CD4-positive, alpha-beta T cell treated with Interleukin-10 for 1 hour (primary cell): ENCODE results near the gene DENND1A.

Source experiments
- DNase-seq: peaks from one replicate; pipeline ENCODE4 v3.0.0-alpha.2; 2020

DENND1A gene

GRCh38 chr9:123604861-123605260 lies 325.1 kb downstream of the DENND1A start:
- no peak for DNase-seq

DNA sequence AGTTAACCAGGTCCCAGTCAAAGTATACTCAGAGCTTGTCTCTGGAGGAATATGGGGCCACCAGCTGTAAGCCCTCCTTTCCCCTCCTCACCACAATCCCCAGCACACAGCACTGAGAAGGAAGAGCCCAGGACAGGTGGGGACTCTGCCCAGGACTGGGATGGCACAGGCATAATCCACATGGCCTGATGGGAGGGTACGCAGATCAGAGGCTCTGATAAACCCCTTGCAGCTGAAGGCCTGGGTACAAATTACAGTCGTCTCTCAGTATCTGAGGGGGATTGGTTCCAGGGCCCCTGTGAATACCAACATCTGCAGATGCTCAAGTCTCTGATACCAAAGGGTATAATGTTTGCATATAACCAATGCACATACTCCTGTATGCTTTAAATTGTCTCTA lies 328.1 kb downstream of the DENND1A start:
- no peak for DNase-seq

DNA sequence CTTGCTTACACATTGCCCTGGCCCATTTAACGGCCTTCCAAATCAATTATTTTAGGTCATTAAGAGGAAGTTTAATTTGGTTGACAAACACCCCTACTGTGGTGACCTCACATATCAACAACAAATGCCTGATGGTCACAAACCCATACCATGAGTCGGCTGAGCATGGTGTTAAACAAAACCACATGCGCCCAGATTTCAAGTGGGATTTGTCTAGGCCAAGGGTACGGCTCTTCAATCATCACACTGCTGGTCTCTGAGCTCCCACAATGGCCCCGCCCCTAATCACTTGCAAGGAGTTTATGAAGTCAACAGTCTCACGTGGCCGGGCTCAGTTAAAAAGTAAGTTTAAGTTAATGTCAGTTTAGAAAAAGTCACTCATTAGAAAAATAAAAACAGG lies 330.1 kb downstream of the DENND1A start:
- DNase-seq = no peak

GRCh38 chr9:123597876-123598556 lies 331.9 kb downstream of the DENND1A start:
- no peak for DNase-seq

GRCh38 chr9:123597048-123597447 lies 332.9 kb downstream of the DENND1A start:
- DNase-seq = no peak

GRCh38 chr9:123591283-123591682 lies 338.6 kb downstream of the DENND1A start:
- no peak for DNase-seq

GRCh38 chr9:123590499-123590898 lies 339.4 kb downstream of the DENND1A start:
- DNase-seq = no peak

- DNase-seq = no peak
These were observed 340.3 kb downstream of the DENND1A start for GRCh38 chr9:123589361-123590239.

GRCh38 chr9:123586275-123586674 lies 343.7 kb downstream of the DENND1A start:
- DNase-seq = no peak

- no peak for DNase-seq
These were observed 345.4 kb downstream of the DENND1A start for GRCh38 chr9:123584202-123585176.

DNA sequence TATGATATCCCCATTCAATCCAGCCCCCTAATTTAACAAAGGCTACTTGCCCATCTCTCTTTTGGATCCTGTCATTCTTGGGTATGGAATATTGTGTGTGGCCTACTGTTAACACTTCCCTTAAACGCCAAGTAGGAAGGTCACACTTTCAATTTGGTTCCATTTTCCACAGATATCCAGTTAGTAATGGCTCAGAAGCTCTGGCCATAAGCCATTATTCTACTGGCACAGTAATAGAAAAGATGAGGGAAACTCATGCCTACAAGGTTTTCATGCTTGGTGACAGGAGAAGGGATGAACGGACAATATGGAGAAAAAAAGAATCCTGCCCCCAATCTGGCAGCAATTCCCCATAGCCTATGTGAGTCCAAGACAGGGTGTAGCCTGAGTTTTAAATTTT lies 346.3 kb downstream of the DENND1A start:
- no peak for DNase-seq

- no peak for DNase-seq
These were observed 358.7 kb downstream of the DENND1A start for GRCh38 chr9:123571240-123571639.

GRCh38 chr9:123568691-123569688 lies 360.9 kb downstream of the DENND1A start:
- DNase-seq = no peak

GRCh38 chr9:123567013-123567412 lies 362.9 kb downstream of the DENND1A start:
- DNase-seq = no peak

- no peak for DNase-seq
These were observed 365.3 kb downstream of the DENND1A start for GRCh38 chr9:123564652-123565051.

DNA sequence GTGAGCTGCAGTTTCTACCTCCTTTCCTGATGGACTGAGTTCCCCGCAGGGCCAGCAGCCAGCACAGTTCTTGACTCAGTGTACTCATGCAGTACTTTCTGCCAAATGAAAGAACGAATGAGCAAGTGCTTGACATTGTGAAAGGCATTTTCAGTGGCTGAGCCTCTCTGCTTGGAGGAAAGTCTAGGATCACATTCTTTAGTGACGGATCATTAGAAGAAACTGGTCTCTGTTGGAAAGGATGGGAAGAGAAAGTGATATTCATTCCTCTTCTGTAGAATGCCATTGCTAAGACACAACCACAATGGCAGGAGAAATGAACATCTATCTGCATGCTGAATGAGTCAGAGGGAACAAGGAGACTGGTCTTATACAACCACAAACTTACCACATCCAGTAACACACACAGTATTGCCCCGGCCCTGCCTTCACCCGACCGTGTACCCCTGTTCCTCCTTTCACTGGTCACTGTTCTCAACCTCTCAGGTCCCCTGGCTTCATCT lies 367.0 kb downstream of the DENND1A start:
- DNase-seq = no peak

- DNase-seq = no peak
These were observed 368.9 kb downstream of the DENND1A start for GRCh38 chr9:123561046-123561445.

GRCh38 chr9:123556464-123557435 lies 373.2 kb downstream of the DENND1A start:
- DNase-seq = no peak

DNA sequence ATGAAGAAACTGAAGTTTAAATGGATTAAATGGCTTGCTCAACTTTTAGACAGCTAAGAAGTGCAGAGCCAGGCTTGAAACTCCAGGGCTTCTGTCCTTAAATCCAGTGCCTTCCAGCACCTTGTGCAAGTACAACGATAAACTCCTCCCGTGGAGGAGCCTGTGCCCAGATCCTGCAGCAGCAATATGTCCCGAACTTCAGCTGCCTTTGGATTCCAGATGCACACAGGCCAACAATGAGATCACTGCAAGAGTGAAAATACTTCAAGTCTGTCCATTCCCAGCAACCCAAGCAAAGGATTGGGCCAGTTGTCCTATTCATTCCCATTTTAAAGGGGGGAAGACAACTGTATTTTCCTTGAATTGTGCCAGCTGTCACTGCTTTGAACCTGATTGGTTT lies 374.3 kb downstream of the DENND1A start:
- no peak for DNase-seq

- DNase-seq = no peak
These were observed 377.4 kb downstream of the DENND1A start for GRCh38 chr9:123552530-123552929.
